HG03469 (cell line): ENCODE results near the gene DOCK7.
A peak's percentile ranks its signal among the peaks of the same experiment; 100 is the strongest.
"Not testable (repeated sequence)": the region's sequence is repeated elsewhere in the genome, so short reads cannot be mapped to it uniquely, and the experiment has no call there.

Source experiments
- ATAC-seq: cut with Tn5 transposase; IDR thresholded peaks from one replicate; pipeline ENCODE4 v1.9.1; 2021; ENCODE audit warnings: mild to moderate bottlenecking, moderate library complexity, moderate number of reproducible peaks; ENCODE audit not compliant: unreplicated experiment

DOCK7 gene

GRCh38 chr1:62687903-62688686, at the start of gene DOCK7:
TSS of gene DOCK7 (minus strand) at chr1:62688386. CDS start at chr1:62688264, 122 bp downstream.
- peak; percentile 58 for ATAC-seq

GRCh38 chr1:62735491-62736171, 47.4 kb upstream of the DOCK7 start:
- no peak for ATAC-seq

GRCh38 chr1:62732331-62732730, 44.1 kb upstream of the DOCK7 start:
- ATAC-seq, result no peak

- ATAC-seq, result no peak
Measured at GRCh38 chr1:62728963-62729362, 40.8 kb upstream of the DOCK7 start.

GRCh38 chr1:62727656-62728407, 39.6 kb upstream of the DOCK7 start:
- ATAC-seq, result no peak

GRCh38 chr1:62726011-62726442, 37.8 kb upstream of the DOCK7 start:
- ATAC-seq, result no peak

- ATAC-seq, result no peak
Measured at GRCh38 chr1:62725255-62725654, 37.1 kb upstream of the DOCK7 start.

GRCh38 chr1:62724430-62724829, 36.2 kb upstream of the DOCK7 start:
- no peak for ATAC-seq

- ATAC-seq, result no peak
Measured at GRCh38 chr1:62723883-62724282, 35.7 kb upstream of the DOCK7 start.

GRCh38 chr1:62722796-62723195, 34.6 kb upstream of the DOCK7 start:
- ATAC-seq, result peak; percentile 73

- no peak for ATAC-seq
Measured at GRCh38 chr1:62720946-62721554, 32.9 kb upstream of the DOCK7 start.

GRCh38 chr1:62718400-62718799, 30.2 kb upstream of the DOCK7 start:
- ATAC-seq, result not testable (repeated sequence)

GRCh38 chr1:62717483-62717882, 29.3 kb upstream of the DOCK7 start:
- no peak for ATAC-seq

- ATAC-seq, result no peak
Measured at GRCh38 chr1:62716397-62716796, 28.2 kb upstream of the DOCK7 start.

- ATAC-seq, result no peak
Measured at GRCh38 chr1:62712336-62713243, 24.4 kb upstream of the DOCK7 start.

GRCh38 chr1:62707744-62708120, 19.5 kb upstream of the DOCK7 start:
- ATAC-seq, result no peak

- no peak for ATAC-seq
Measured at GRCh38 chr1:62706985-62707743, 19.0 kb upstream of the DOCK7 start.

- ATAC-seq, result not testable (repeated sequence)
Measured at GRCh38 chr1:62698161-62698560, 10.0 kb upstream of the DOCK7 start.

- ATAC-seq, result not testable (repeated sequence)
Measured at GRCh38 chr1:62694479-62694878, 6.3 kb upstream of the DOCK7 start.
